Hematopoietic multipotent progenitor cell treated with erythropoietin and hydrocortisone succinate and interleukin-3 and kit ligand, for 6 days (in vitro differentiated cells): ENCODE results near the gene CCNL1.

ENCODE experiments used
- DNase-seq: peaks from one replicate; pipeline ENCODE4 v3.0.0-alpha.2; 2015

The CCNL1 gene

GRCh38 chr3:157101486-157101885, 58.5 kb downstream of the CCNL1 start:
- no peak for DNase-seq

- DNase-seq: no peak
Measured at GRCh38 chr3:157100608-157101396, 59.1 kb downstream of the CCNL1 start.

GRCh38 chr3:157100096-157100477, 59.9 kb downstream of the CCNL1 start:
- DNase-seq: no peak

GRCh38 chr3:157099326-157100095, 60.4 kb downstream of the CCNL1 start:
- DNase-seq: no peak

- DNase-seq: no peak
Measured at GRCh38 chr3:157098823-157099185, 61.1 kb downstream of the CCNL1 start.

GRCh38 chr3:157098121-157098822, 61.7 kb downstream of the CCNL1 start:
- DNase-seq: no peak
